Loucy (cell line): ENCODE results near the gene TTL.

Experiments used
- CTCF ChIP-seq: fragments of 200-600 bp; sonication (generic); conservative IDR thresholded peaks from 2 replicates; pipeline ENCODE4 v1.5.1; 2014; ENCODE audit warnings: mild to moderate bottlenecking, antibody characterized with exemption, low read length
- EZH2phosphoT487 ChIP-seq: fragments of 200-600 bp; IDR thresholded peaks from 2 replicates; pipeline ENCODE4 v1.6.1; 2018; ENCODE audit warnings: antibody characterized with exemption, mild to moderate bottlenecking, moderate library complexity, borderline replicate concordance

- no peak for TF ChIP-seq CTCF
- no peak for TF ChIP-seq EZH2phosphoT487
Measured at GRCh38 chr2:112547333-112547732, 65.4 kb downstream of the TTL start.
